MM.1S (cell line): ENCODE measurements around the gene SPATS2.

ENCODE experiments used
- CTCF ChIP-seq: fragments of 300-600 bp; sonication (generic); IDR thresholded peaks from 2 replicates; pipeline ENCODE4 v1.5.1; 2016; ENCODE audit warnings: antibody characterized with exemption, low read length, mixed read lengths
- EZH2 ChIP-seq: fragments of 300-600 bp; sonication (generic); optimal IDR thresholded peaks from 2 replicates; pipeline ENCODE3; 2017; ENCODE audit warnings: low read depth, mild to moderate bottlenecking, antibody characterized with exemption, low read length, mixed read lengths
- EZH2phosphoT487 ChIP-seq: fragments of 300-600 bp; sonication (generic); IDR thresholded peaks from 2 replicates; pipeline ENCODE4 v1.6.1; 2018; ENCODE audit warnings: antibody characterized with exemption, low read length

- TF ChIP-seq CTCF = no peak
- no peak for TF ChIP-seq EZH2phosphoT487
- TF ChIP-seq EZH2 = no peak
These were observed 176.1 kb downstream of the SPATS2 start for GRCh38 chr12:49543221-49543913.
